Breast epithelium (tissue), 3 donors: ENCODE results near the gene DHX9.

Experiments
- CTCF ChIP-seq, 3 donors: fragments of 450-650 bp; IDR thresholded peaks; one replicate each; pipeline ENCODE4 v1.5.1; 2016 to 2017; ENCODE audit warnings: antibody characterized with exemption in 3 of 3, mild to moderate bottlenecking in 3 of 3, moderate library complexity in 3 of 3
- POLR2AphosphoS5 ChIP-seq, 3 donors: sonication (generic); formaldehyde crosslinking; IDR thresholded peaks; one replicate each; pipeline ENCODE4 v1.6.1; 2017; ENCODE audit warnings: antibody characterized with exemption in 3 of 3

GRCh38 chr1:182794676-182795201, 44.4 kb upstream of the DHX9 start:
- TF ChIP-seq POLR2AphosphoS5 (IDR thresholded peaks at IDR 0.05) (no peak), CTCF (IDR thresholded peaks at IDR 0.05) (no peak)
